OCI-LY7 (cell line): Measurements from ENCODE around the gene KRTAP1-1.

ENCODE experiments used
- CTCF ChIP-seq: fragments of 200-600 bp; sonication (generic); conservative IDR thresholded peaks from 2 replicates; pipeline ENCODE4 v1.5.1; 2014; ENCODE audit warnings: mild to moderate bottlenecking, antibody characterized with exemption, low read length, moderate library complexity, mixed read lengths
- EZH2phosphoT487 ChIP-seq: fragments of 200-600 bp; sonication (generic); IDR thresholded peaks from 2 replicates; pipeline ENCODE4 v1.6.1; 2018; ENCODE audit warnings: low read depth, borderline replicate concordance, mild to moderate bottlenecking, mixed run types, antibody characterized with exemption, low read length, moderate library complexity, mixed read lengths

GRCh38 chr17:41065829-41066624 lies 24.8 kb upstream of the KRTAP1-1 start, which contains the start of gene KRTAP2-4:
- no peak for TF ChIP-seq CTCF
- no peak for TF ChIP-seq EZH2phosphoT487
